GM18508 (cell line): ENCODE data around the gene NHSL2.
"Not testable (repeated sequence)": the region's sequence is repeated elsewhere in the genome, so short reads cannot be mapped to it uniquely, and the experiment has no call there.

Source experiments
- ATAC-seq: cut with Tn5 transposase; IDR thresholded peaks from one replicate; pipeline ENCODE4 v1.9.1; 2021; ENCODE audit warnings: moderate number of reproducible peaks; ENCODE audit not compliant: insufficient read depth, unreplicated experiment

The NHSL2 gene

DNA sequence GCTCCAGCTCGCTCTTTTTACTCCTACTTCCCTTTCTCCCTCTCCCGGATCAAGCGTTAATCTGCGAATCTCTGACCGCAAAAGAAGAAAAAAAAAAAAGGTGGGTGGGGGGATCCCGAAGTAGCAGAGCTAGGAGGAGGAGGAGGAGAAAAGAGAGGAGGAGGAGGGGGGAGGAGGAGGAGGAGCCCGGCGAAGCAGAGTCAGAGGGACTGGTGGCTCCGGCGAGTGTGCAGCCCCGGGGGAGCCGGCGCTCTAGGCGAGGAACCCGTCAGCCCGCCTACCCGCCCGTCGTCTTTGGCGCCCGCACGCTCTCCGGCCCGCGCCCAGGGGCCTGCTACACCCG lies at the start of gene NHSL2:
TSS of gene NHSL2 (plus strand) at position 203 of the 343 bp plus-strand sequence.
- ATAC-seq = no peak

DNA sequence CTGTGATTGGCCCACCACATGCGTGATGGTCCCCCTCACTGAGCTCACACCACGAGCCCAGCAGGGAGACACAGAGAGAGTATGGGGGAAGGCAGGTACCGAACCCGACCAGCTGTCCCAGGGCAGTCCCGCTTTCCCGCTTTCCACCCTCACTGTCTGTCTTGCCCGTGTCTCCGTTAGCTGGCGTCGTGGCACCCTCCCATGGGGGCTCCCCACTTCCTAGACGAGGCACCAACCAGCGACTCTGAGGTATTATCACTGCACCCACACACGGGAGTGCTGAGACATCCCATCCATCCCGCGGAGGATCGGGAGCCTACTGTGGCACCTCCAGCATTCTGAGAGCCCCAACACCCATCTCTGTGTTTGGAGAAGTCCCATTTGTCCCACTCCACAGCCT lies 43.0 kb upstream of the NHSL2 start:
- ATAC-seq = no peak

DNA sequence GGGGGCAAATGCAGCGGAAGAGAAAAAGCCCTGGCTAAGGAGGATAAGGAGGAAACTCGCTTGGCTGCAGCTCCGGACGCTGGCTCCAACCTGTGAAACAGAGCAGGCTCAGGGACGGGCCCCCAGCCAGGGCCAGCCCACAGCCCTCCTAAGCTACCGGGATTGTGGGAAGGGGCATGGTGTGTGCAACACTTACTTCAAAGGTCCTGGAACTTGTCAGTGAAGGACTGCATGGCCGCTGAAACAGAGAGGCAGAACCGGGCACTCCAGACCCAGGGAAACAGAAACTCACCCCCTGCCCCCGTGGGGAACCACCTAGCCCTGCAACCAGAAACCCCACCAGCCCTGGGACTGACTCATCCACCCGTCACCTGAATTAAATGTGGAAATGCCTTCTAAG lies 41.1 kb upstream of the NHSL2 start:
- not testable (repeated sequence) for ATAC-seq

DNA sequence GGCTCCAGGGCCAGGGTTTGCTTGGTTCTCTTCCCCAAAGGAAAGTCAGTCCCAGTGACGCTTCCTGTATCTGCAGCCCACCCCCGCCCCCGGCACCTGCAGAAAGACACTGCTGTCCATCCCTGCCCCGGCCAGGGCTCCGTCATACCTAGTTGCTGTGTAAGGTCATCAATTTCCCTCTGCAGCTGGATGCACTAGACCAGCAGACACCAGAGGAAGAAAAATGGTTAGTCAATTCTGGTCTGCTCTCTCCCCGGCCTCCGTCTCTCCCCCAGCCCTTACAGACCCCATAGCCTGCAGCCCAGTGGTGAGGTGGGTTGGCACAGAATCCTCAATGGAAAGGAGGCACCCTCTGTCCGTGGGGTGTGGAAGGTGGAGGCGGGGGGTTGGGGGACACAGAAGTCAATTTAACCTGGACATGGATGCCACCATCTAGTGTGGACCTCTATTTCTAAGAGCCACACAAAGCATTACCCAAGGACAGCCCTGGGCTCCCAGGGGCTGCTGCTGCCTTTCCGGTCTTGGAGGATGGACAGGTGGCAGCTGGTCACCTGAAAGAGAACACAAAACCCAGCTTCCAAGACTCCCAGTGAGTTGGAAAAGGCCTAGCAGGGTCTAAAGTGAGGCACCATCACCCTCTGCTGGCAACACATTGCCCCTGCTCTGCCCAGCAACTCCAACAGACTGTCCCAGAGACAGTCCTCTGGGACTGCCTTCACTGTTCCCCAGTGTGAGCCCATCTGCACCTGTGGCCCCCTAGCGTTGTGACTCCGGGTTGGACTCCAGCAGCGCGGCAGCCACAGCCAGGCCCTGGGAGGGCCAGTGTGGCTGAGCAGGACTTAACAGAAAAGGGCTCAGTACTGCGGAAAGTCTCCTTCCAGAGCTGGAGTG lies 40.2 kb upstream of the NHSL2 start:
- ATAC-seq = no peak

DNA sequence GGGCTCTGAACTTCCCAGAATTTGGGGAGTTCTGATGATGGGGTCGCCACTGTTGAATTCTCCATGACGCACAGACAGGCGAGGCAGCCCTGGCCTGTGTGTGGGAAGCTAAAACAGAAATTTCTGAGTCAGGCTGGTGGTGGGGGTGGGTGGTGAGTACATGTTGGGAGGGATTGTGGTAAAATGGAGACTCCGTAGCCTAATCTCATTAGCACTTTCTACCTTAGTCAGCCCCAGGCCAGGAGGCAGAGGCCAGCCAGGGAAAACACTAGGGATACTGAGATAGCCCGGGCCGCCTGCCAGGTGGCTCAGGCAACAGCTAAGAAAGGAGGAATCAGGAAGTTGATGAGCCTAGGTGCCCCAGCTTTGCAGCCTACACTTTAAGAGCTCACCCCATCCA lies 39.3 kb upstream of the NHSL2 start:
- no peak for ATAC-seq

DNA sequence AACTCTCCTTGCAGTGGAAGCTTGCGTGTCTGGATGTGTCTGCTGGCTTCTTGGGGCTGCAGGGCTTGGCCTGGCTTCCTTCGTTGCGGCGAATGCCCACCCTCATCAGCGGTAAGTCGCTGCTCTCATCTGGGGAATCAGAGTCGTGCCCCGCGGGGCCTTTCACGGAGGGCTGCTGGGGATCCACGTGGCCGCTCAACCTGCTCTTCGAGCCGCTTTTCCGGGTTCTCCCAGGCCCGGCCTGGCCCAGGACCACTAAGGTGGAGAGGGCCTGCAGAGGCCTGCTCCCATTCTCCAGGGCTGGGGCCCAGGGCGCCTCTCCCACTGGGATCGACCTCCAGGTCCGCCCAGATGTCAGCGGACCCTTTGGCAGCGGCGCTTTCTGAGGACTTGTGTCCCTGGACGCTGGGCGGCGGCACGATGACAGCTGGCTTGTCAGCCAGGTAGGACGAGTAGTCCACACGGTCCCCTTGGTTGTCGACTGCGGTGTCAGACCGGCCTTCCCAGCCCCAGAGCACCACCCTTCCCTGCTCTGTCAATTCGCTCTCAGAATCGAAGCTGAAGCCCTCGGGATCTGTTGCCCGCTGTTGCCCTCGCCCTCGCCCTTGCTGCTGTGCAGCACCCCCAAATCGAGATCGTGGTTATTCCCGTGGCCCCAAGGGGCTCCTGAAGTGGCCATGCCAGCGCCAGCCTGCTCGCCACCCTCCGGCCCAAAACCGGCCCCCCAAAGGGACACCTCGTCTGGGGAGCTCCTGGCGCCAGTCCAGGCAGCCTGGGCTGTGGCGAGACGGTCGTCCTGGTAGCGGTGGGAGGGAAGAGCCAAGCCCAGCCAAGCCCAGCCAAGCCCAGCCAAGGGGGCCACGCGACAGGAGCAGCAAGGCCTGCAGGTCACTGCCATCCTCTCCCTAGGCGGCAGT lies 37.8 kb upstream of the NHSL2 start:
- no peak for ATAC-seq

DNA sequence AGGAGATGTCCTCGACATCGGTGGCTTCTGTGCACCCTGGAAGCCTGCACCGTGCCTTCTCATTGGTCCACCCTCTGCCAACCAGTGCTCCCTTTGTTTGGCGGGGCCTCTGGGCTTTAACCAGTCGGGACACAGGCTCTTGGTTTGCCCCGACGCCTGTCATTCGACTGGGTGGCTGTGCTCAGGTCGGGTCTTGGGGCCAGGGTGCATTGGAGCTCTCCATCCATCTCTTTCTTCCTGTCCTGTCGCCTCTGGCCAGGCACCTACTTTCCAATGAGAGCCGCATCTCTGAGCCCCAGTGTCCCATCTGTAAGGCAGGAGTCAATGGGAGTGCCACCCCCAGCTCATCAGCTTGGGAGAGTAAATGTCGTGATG lies 37.2 kb upstream of the NHSL2 start:
- ATAC-seq = no peak

DNA sequence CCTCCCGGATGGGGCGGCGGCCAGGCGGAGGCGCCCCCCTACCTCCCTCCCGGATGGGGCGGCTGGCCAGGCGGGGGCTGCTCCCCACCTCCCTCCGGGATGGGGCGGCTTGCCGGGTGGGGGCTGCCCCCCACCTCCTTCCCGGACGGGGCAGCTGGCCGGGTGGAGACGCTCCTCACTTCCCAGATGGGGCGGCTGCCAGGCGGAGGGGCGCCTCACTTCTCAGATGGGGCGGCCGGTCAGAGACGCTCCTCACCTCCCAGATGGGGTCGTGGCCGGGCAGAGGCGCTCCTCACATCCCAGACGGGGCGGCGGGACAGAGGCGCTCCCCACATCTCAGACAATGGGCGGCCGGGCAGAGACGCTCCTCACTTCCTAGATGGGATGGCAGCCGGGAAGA lies 33.8 kb upstream of the NHSL2 start:
- ATAC-seq = not testable (repeated sequence)

DNA sequence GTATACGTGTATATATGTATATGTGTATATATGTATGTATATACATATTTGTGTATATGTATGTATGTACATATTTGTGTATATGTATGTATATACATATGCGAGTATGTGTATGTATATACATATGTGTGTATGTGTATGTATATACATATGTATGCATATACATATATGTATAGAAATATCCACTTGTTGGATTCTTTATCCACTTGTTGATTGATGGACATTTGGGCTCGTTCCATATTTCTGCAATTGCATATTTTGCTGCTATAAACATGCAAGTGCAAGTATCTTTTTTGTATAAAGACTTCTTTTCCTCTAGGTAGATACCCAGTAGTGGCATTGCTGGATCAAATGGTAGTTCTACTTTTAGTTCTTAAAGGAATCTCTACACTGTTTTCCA lies 25.5 kb upstream of the NHSL2 start:
- ATAC-seq = no peak

DNA sequence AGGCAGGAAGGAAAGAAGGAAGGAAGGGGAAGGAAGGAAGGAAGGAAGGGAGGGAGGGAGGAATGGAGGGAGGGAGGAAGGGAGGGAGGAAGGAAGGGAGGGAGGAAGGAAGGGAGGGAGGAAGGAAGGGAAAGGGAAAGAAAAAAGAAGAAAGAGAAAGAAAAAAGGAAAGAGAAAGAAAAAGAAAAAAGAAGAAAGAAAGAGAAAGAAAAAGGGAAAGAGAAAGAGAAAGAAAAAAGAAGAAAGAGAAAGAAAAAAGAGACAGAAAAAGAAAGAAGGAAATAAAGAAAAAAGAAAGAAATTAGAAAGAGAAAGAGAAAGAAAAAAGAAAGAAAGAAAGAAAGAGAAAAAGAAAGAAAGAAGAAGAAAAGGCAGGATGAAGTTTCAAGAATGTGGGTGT lies 15.0 kb upstream of the NHSL2 start:
- no peak for ATAC-seq

DNA sequence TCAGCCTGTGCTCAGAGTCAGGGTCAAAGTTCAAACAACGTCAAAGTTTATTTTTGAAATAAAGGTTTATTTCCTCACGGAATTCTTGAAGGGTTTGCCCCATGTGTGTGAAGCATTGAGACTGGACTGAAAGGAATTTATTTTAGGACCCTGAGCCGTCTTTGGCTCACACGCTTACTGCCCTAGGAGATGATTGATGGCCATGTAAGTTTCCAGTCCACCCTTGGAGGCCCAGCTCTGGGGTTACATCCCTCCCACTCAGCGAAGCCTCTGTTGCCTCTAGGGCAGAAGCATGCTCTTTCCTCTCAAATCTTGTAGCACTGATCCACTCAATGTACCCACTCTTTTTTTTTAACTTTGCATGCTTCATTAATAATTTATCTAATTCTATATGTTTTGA lies 4.5 kb upstream of the NHSL2 start:
- ATAC-seq = no peak

DNA sequence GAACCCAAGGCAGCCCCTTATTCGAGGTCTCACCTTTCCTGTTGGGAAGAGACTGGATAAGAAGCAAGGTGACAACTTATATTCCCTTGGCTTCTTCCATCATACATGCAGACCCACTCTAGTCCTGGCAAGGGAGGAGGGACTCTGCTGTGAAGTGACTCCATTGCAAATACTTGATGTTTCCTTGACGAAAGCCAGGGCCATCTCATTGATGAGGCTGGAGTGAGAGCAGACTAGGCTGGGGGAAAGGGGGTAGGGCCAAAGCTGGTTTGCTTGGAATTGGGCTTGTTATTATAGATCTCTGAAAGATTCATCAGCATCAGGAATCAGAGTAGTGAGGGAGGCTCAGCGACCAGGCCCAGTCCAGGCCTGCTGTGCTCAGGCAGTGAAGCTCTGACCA lies 2.3 kb upstream of the NHSL2 start:
- no peak for ATAC-seq

DNA sequence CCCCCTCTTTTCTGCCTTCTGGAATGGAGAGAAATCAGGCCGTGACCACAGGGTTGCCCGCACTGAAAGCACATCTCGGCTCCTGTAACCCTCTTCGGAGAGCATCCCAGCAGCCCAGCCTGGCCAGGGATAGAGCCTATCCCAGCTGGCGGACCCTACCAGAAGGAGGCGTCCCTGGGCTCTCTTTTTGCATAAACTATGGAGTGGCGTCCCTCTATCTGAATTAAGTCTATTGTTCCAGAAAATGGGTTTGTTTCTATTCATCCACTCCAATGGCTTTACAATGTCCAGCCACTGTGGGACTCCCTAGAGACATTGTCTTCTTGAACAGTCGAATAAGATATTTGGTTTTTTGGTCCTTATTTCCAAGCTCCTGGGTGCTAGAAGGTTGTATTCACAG lies 689 bp upstream of the NHSL2 start:
- no peak for ATAC-seq

DNA sequence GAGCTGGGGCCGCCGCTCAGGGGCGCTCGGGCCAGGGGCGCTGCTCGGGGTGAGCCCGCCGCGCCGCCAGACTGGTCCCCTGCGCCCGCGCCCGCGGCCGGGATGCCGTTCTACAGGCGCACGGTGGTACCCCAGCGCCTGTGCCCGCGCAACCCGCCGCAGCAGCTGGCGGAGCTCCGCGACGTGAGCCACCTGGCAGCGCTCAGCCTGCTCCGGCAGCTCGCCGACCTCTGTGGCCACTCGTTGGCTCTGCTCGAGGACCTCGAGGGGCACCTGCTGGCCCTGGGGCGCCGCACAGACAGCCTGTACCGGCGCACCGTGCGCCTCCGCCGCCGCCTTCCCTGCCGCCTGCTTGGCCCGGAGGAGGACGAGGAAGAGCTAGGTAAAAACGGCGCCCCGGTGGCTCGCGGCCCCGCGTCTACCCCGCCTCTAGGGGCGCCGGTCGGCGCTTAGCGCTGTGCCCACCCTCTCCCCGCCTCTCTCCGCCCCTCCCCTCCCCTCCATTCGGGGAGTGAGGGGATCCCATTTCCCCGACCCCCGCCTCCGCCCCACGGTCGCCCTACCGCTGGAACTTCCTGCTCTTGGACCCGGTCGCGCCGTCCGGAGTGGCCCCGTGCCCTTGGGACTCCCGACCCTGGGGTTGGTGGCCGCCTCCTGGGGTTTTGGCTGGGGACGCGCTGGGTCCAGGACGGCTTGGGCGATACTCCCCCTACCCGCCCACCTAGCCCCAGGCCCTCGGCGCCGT lies 513 bp downstream of the NHSL2 start:
- ATAC-seq = no peak

DNA sequence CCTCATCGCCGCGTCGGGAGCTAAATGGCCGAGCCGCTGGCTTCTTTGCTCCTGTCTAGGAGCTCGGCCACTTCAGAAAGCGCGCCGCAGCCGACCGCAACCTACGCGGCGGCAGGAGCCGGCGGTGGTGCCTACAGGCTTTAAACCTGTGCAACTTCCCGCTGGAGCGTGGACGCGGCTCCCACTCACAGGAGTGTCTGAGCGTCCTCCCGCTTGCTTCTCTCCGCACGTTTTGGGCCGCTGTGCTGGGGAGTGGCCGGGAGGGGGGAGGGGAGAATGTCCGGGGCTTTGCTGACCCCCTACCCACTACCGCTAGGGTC lies 1.0 kb downstream of the NHSL2 start:
- ATAC-seq = no peak

DNA sequence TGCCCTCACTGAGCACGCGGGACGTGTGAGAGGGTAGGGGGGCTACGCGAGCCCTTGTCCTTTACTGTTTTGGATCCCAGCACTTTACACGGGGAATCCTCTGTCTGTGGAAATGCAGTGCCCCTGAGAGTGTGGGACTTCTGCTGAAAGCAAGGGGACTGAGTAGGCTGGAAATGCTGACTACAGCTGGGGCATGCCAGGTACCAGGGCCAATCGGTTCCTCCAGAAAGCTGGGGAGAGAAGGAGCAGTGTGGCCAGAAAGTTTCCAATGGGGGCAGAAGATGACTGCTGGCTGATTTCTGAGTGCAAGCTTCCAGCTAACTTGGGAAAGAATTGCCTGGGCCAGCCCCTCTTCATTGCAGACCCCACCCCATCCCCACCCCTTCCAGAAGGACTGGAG lies 1.5 kb downstream of the NHSL2 start:
- ATAC-seq = no peak

DNA sequence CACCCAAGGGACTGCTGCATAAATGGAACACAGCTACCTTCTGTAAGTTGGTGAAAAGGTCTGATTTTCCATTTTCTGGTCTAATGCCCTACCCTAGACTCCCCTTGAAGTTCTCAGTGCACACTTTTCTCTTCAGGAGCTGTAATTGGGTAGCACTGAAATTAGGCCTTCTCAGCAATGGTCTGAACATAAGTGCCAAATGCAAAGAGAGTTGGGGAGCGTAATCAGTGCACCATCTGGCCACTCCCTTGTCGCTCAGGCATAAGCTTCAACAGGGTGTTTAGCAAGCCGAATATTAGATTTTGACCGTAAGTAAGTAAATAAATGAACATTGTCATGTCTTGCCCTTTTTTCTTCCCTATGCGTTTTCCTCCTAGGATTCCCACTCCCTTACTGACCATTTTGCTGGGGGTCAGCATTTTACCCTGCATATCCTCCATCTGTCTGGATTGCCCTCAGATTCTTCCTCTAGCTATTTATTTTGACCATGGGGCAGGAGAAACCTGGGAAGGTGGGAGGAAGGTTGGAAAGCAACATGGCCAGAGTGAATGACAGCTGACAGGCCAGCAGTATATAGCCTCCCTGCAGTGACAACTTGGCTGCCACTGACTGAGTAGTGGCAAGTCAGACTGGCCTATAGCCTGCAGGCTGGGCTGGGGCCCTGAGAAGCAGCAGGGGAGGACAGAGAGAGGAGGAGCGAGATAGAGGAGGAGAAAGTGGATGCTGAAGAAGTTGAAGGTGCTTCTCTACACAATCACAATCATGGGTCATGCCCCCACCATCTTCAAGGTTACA lies 2.7 kb downstream of the NHSL2 start:
- ATAC-seq = no peak

DNA sequence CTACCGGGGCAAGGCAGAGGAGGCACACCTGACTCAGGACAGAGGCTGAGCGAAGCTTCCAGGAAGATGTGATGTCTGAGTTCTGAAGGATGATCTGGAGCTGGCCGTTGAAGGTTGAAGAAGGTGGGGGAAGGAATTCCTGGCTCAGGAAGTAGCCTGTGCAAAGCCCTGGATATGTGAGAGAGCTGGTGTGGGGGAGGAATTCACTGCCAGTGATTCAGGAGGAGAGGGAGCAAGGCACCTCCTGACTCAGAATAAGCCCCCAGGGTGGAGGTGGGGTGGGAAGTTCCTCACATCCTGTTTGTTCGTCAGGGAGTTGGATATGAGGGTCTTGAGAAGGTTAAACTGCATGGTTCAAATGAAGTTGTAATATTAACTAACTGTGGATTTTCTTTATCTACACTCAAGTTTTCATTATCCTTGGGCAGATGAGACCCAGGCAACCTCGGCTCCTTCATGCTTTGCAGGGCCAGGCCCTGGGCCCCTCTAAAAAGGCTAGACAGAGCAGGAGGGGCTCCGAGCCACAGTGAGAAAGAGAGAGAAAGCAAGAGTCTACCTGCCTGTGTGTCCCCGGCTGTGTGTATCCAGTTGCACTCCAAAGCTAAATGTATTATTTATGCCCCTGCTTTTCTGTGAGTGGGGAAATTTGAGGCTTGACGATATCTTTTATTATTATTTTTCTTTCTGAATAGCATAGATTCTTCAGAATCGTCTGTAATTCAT lies 7.1 kb downstream of the NHSL2 start:
- no peak for ATAC-seq

DNA sequence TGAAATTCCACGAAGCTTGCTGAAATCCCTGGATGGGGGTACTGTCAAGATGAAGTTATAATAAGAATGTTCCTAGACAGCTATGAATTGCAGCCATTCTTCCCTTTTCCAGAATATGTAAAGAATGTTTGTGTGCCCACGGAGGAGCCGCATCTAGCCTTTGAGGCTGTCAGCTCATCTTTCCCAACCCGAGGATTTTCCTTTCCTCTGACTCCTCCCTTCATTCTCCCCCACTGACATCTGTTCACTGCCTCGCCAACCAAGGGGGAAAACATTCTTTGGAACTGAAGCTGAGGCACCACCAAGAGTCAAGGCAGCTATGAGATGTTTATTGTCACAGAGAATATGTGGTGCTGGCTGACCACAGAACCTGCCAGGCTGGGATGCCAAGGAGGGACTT lies 8.8 kb downstream of the NHSL2 start:
- no peak for ATAC-seq

DNA sequence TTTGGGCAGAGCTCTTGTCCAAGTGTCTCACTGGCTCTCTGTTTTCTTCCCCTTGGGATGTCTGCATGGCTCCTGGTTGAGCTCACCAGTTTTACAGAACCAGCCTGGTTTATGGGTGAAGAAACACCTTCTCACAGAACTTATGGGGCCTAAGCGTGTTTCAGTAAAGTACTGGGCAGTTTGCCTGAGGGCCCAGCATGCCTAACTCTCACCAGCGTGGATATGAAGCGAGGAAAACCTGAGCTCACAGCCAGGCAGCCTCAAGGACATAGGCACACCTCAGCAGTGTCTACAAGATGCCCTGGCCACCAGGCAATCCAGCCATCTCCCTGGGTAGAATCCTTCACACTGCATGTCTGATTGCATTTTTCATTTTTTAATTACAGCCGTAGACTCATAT lies 9.2 kb downstream of the NHSL2 start:
- no peak for ATAC-seq
